Endothelial cell of umbilical vein (primary cell): ENCODE data around the gene CNTNAP2. TPM values are rescaled to one million over a fixed set of nuclear protein-coding genes. Genes with fewer than 3 reads are reported as not detected.

Source experiments
- BruUV-seq: library from RNA; stranded (reverse); fragments of 400-500 nt; replicated peaks from 2 replicates; lab custom pipeline; 2021; lab: Mats Ljungman, UMichigan
- CTCF ChIA-PET: fragments of 300-600, 350-600 bp; sonication (Branson Sonifier 250); formaldehyde crosslinking; loops from one replicate; lab custom pipeline; 2021; ENCODE audit warnings: antibody characterized with exemption, inconsistent platforms; lab: Charles Lee
- POLR2A ChIA-PET: fragments of 300-600, 350-600 bp; sonication (Branson Sonifier 250); formaldehyde crosslinking; loops from one replicate; lab custom pipeline; 2021; ENCODE audit warnings: antibody characterized with exemption, inconsistent platforms; lab: Charles Lee
- DNase-seq: peaks from one replicate; pipeline ENCODE4 v3.0.0-alpha.2; 2011; ENCODE audit warnings: low read depth, low spot score
- FAIRE-seq: peaks from 2 replicates; lab custom pipeline; 2011; peaks lifted over from hg19 to GRCh38; lab: Jason Lieb, UNC
- H2AFZ ChIP-seq: 2 replicates; pipeline ENCODE4 v1.6.0; 2012; ENCODE audit warnings: low read depth, low read length, control low read depth, inconsistent platforms
- H3K27ac ChIP-seq: 2 replicates; pipeline ENCODE4 v1.5.1; 2011; ENCODE audit warnings: low read depth, mild to moderate bottlenecking, control low read depth, low read length, moderate library complexity; ENCODE audit not compliant: insufficient read depth
- H3K27me3 ChIP-seq, 2 experiments: 2 replicates each; pipeline versions ENCODE4 v1.6.0 to v1.6.1; 2011; ENCODE audit warnings: low read length in 2 of 2, mixed read lengths in 1 of 2; ENCODE audit not compliant: control insufficient read depth in 2 of 2, insufficient read depth in 2 of 2
- H3K36me3 ChIP-seq, 2 experiments: 2 replicates in 1 of 2; 3 replicates in 1 of 2; pipeline ENCODE4 v1.5.1; 2011; ENCODE audit warnings: low read length in 2 of 2, mild to moderate bottlenecking in 1 of 2, moderate library complexity in 1 of 2; ENCODE audit not compliant: control insufficient read depth in 2 of 2, insufficient read depth in 2 of 2; ENCODE audit errors: extremely low read depth in 1 of 2
- H3K4me1 ChIP-seq: 3 replicates; pipeline ENCODE4 v1.5.1; 2011; ENCODE audit warnings: mild to moderate bottlenecking, low read length; ENCODE audit not compliant: control insufficient read depth, insufficient read depth; ENCODE audit errors: extremely low read depth
- H3K4me2 ChIP-seq: 2 replicates; pipeline ENCODE4 v1.6.1; 2011; ENCODE audit warnings: low read length, control low read depth, mixed read lengths; ENCODE audit not compliant: insufficient read depth
- H3K4me3 ChIP-seq, 3 experiments: fragments of 200-600 bp in 1 of 3; sonication (generic), shearing (Covaris generic) in 1 of 3; replicated peaks in 1 of 3; 2 replicates each; pipeline ENCODE4 v1.5.1; 2011 to 2016; ENCODE audit warnings: control low read depth in 3 of 3, low read length in 3 of 3, mild to moderate bottlenecking in 2 of 3, inconsistent platforms in 1 of 3, low read depth in 1 of 3, moderate library complexity in 1 of 3; ENCODE audit not compliant: insufficient read depth in 1 of 3
- H3K79me2 ChIP-seq: 2 replicates; pipeline ENCODE4 v1.6.0; 2012; ENCODE audit warnings: low read length, inconsistent platforms; ENCODE audit not compliant: control insufficient read depth, insufficient read depth
- H3K9ac ChIP-seq: replicated peaks from 2 replicates; pipeline ENCODE3; 2011; ENCODE audit warnings: low read length, control low read depth; ENCODE audit not compliant: insufficient read depth; ENCODE audit errors: extremely low read depth
- H3K9me1 ChIP-seq: replicated peaks from 3 replicates; pipeline ENCODE4 v1.6.0; 2011; ENCODE audit warnings: mild to moderate bottlenecking, low read length; ENCODE audit not compliant: control insufficient read depth, insufficient read depth; ENCODE audit errors: extremely low read depth
- H3K9me3 ChIP-seq: replicated peaks from 2 replicates; pipeline ENCODE4 v1.5.1; 2012; ENCODE audit warnings: low read length, inconsistent platforms; ENCODE audit not compliant: control insufficient read depth, insufficient read depth
- H4K20me1 ChIP-seq: replicated peaks from 2 replicates; pipeline ENCODE3; 2011; ENCODE audit warnings: mild to moderate bottlenecking, low read length; ENCODE audit not compliant: control insufficient read depth, insufficient read depth; ENCODE audit errors: extremely low read depth
- EZH2 ChIP-seq: IDR thresholded peaks from 2 replicates; pipeline ENCODE4 v1.6.1; 2012; ENCODE audit warnings: borderline replicate concordance, low read depth, mild to moderate bottlenecking, moderate library complexity, low read length, inconsistent platforms; ENCODE audit not compliant: severe bottlenecking
- GATA2 ChIP-seq: IDR thresholded peaks from 2 replicates; pipeline ENCODE4 v1.7.0; 2011; ENCODE audit warnings: low read depth, mild to moderate bottlenecking, moderate library complexity, mixed read lengths, low read length; ENCODE audit not compliant: insufficient read length, insufficient read depth
- JUN ChIP-seq: IDR thresholded peaks from 2 replicates; pipeline ENCODE4 v1.6.1; 2011; ENCODE audit warnings: borderline replicate concordance, low read depth; ENCODE audit not compliant: insufficient read length, insufficient read depth
- POLR2A ChIP-seq: IDR thresholded peaks from 2 replicates; pipeline ENCODE4 v1.6.1; 2012; ENCODE audit warnings: low read depth, mild to moderate bottlenecking, control low read depth, low read length
- POLR2AphosphoS5 ChIP-seq: IDR thresholded peaks from 2 replicates; pipeline ENCODE4 v1.6.1; 2012; ENCODE audit warnings: low read depth, mild to moderate bottlenecking, control low read depth, low read length, moderate library complexity; ENCODE audit not compliant: insufficient read depth
- dilution Hi-C: fragments of 300-500 bp; cut with MboI; formaldehyde crosslinking; loops from one replicate; pipeline ENCODE4 v1.15.0; 2019; ENCODE audit warnings: low sequenced_read_pairs; ENCODE audit not compliant: extremely low pct_ligation_motif_present
- intact Hi-C: fragments of 100-400 bp; cut with micrococcal nuclease; formaldehyde crosslinking; loops from one replicate; pipeline ENCODE4 v1.10.0; 2022
- polyA plus RNA-seq, 4 experiments: library from polyadenylated mRNA; depleted of rRNA in 3 of 4; stranded (reverse) in 3 of 4; unstranded in 1 of 4; fragments of >200 nt; gene quantifications; 2 replicates each; pipeline versions ENCODE4 v1.2.1 to v1.2.3, GENCODE V29; 2011 to 2012; ENCODE audit warnings: missing spikeins in 1 of 4
- total RNA-seq: library from RNA; stranded (reverse); gene quantifications from 2 replicates; pipeline ENCODE4 v1.2.3, GENCODE V29; 2021

Gene CNTNAP2
- total and polyA plus RNA-seq, 2 donors (not counting 3 experiments of a cell fraction or from before 2014, with no cell fraction given) = not detected

GRCh38 chr7:148457310-148457921, 2340.8 kb downstream of the CNTNAP2 start:
- dilution Hi-C loops (no loop called here), intact Hi-C loops (no loop called here)
- CTCF ChIA-PET = no interaction called here
- no peak for TF ChIP-seq JUN
- POLR2A ChIA-PET = no interaction called here
- H3K27ac ChIP-seq = no peak overlapping the region
- no peak overlapping the region for H3K9ac ChIP-seq
- no peaks in the 10 kb centered on the region for H3K79me2 ChIP-seq
- no peaks in the 10 kb centered on the region for H3K27me3 ChIP-seq
- no peak overlapping the region for H3K4me2 ChIP-seq
- DNase-seq (no peak), FAIRE-seq (no peak)
- H3K36me3 ChIP-seq = no peaks in the 10 kb centered on the region
- BruUV-seq = no TSS peak
- no peak overlapping the region for H2AFZ ChIP-seq
- no peaks in the 10 kb centered on the region for H3K4me1 ChIP-seq
- no peaks in the 10 kb centered on the region for H4K20me1 ChIP-seq
- H3K9me3 ChIP-seq = no peaks in the 10 kb centered on the region
- no peak overlapping the region for H3K4me3 ChIP-seq
- H3K9me1 ChIP-seq = no peaks in the 10 kb centered on the region

GRCh38 chr7:148458263-148458662, 2341.7 kb downstream of the CNTNAP2 start:
- BruUV-seq = no TSS peak
- Histone ChIP-seq H3K27me3 (no peaks in the 10 kb centered on the region), H2AFZ (no peak overlapping the region), H3K9me3 (no peaks in the 10 kb centered on the region), H4K20me1 (no peaks in the 10 kb centered on the region), H3K9me1 (no peaks in the 10 kb centered on the region), H3K27ac (no peak overlapping the region), H3K4me2 (no peak overlapping the region), H3K4me3 (no peak overlapping the region), H3K9ac (no peak overlapping the region), H3K4me1 (no peaks in the 10 kb centered on the region), H3K36me3 (no peaks in the 10 kb centered on the region), H3K79me2 (no peaks in the 10 kb centered on the region)
- DNase-seq = no peak
- CTCF ChIA-PET = no interaction called here
- dilution Hi-C loops = no loop called here
- intact Hi-C loops = no loop called here
- POLR2A ChIA-PET = no interaction called here
- no peak for TF ChIP-seq POLR2AphosphoS5
- TF ChIP-seq GATA2 = no peak
- no peak for TF ChIP-seq EZH2
- no peak for TF ChIP-seq POLR2A
- FAIRE-seq = no peak
